PFSK-1 (cell line): Measurements from ENCODE around the gene PEX13.

Experiments used
- FOXP2 ChIP-seq: optimal IDR thresholded peaks from 2 replicates; pipeline ENCODE3; 2011; ENCODE audit warnings: borderline replicate concordance, control low read depth, inconsistent platforms; ENCODE audit not compliant: insufficient read depth; ENCODE audit errors: extremely low read length, extremely low read depth
- POLR2AphosphoS5 ChIP-seq: IDR thresholded peaks from 2 replicates; pipeline ENCODE4 v1.6.1; 2012; ENCODE audit warnings: low read depth, mild to moderate bottlenecking, control low read depth, low read length, moderate library complexity
- TAF1 ChIP-seq: IDR thresholded peaks from 2 replicates; pipeline ENCODE4 v1.6.1; 2012; ENCODE audit warnings: low read length, control low read depth, borderline replicate concordance; ENCODE audit not compliant: insufficient read depth
- TF ChIP-seq, protein P1 (sequence below), 2 experiments: IDR thresholded peaks; 2 replicates each; pipeline versions ENCODE4 v1.6.1 to v1.8.0; 2011 to 2012; ENCODE audit warnings: low read depth in 2 of 2, low read length in 2 of 2, control low read depth in 1 of 2, inconsistent platforms in 1 of 2, mild to moderate bottlenecking in 1 of 2, moderate library complexity in 1 of 2; ENCODE audit not compliant: insufficient read depth in 1 of 2

DNA sequence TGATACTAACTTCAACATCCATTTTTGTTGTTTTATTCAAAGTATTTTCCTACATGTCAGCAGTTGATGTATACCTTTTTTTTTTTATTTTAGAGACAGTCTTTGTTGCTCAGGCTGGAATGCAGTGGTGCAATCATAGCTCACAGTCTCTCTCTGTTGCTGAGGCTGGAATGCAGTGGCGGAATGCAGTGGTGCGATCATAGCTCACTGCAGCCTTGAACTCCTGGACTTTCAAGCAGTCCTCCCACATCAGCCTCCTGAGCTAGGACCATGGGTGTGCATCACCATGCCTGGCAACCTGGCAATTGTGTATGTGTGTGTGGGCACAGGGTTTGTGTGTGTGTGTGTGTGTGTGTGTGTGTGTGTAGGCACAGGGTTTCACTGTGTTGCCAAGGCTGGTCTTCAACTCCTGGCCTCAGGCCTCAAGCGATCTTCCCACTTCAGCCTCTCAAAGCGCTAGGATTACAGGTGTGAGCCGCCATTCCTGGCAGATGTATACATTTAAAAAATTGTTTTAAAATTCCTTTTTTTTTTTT is 72.9 kb downstream of the PEX13 start:
- TF ChIP-seq, protein P1, sequence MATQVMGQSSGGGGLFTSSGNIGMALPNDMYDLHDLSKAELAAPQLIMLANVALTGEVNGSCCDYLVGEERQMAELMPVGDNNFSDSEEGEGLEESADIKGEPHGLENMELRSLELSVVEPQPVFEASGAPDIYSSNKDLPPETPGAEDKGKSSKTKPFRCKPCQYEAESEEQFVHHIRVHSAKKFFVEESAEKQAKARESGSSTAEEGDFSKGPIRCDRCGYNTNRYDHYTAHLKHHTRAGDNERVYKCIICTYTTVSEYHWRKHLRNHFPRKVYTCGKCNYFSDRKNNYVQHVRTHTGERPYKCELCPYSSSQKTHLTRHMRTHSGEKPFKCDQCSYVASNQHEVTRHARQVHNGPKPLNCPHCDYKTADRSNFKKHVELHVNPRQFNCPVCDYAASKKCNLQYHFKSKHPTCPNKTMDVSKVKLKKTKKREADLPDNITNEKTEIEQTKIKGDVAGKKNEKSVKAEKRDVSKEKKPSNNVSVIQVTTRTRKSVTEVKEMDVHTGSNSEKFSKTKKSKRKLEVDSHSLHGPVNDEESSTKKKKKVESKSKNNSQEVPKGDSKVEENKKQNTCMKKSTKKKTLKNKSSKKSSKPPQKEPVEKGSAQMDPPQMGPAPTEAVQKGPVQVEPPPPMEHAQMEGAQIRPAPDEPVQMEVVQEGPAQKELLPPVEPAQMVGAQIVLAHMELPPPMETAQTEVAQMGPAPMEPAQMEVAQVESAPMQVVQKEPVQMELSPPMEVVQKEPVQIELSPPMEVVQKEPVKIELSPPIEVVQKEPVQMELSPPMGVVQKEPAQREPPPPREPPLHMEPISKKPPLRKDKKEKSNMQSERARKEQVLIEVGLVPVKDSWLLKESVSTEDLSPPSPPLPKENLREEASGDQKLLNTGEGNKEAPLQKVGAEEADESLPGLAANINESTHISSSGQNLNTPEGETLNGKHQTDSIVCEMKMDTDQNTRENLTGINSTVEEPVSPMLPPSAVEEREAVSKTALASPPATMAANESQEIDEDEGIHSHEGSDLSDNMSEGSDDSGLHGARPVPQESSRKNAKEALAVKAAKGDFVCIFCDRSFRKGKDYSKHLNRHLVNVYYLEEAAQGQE (IDR thresholded peaks at IDR 0.05; ENCODE audit: insufficient read depth in 1 of 2, low read depth in 2 of 2, low read length in 2 of 2): no peak
- TF ChIP-seq TAF1 (no peak), POLR2AphosphoS5 (no peak), FOXP2 (no peak)
